Astrocyte (in vitro differentiated cells and primary cell): ENCODE measurements around the gene STOX1. TPM values are rescaled to one million over a fixed set of nuclear protein-coding genes. Genes with fewer than 3 reads are reported as not detected.

ENCODE experiments used
- DNase-seq: peaks from one replicate; pipeline ENCODE4 v3.0.0-alpha.2; 2010; ENCODE audit warnings: low read depth
- FAIRE-seq: peaks from 2 replicates; lab custom pipeline; 2011; peaks lifted over from hg19 to GRCh38; lab: Jason Lieb, UNC
- H2AFZ ChIP-seq: 2 replicates; pipeline ENCODE4 v1.6.0; 2012; ENCODE audit warnings: low read depth, low read length, inconsistent platforms
- H3K27ac ChIP-seq: 2 replicates; pipeline ENCODE4 v1.5.1; 2011; ENCODE audit warnings: low read depth, low read length, inconsistent platforms
- H3K27me3 ChIP-seq: 2 replicates; pipeline ENCODE4 v1.6.0; 2011; ENCODE audit warnings: low read length, inconsistent platforms; ENCODE audit not compliant: insufficient read depth
- H3K36me3 ChIP-seq: 2 replicates; pipeline ENCODE4 v1.5.1; 2011; ENCODE audit warnings: low read length, inconsistent platforms; ENCODE audit not compliant: insufficient read depth
- H3K4me1 ChIP-seq: 2 replicates; pipeline ENCODE4 v1.5.1; 2011; ENCODE audit warnings: low read length, inconsistent platforms; ENCODE audit not compliant: insufficient read depth
- H3K4me2 ChIP-seq: 2 replicates; pipeline ENCODE4 v1.6.0; 2012; ENCODE audit warnings: low read length, inconsistent platforms
- H3K4me3 ChIP-seq: 2 replicates; pipeline ENCODE4 v1.5.1; 2011; ENCODE audit warnings: low read depth, mild to moderate bottlenecking, low read length, inconsistent platforms; ENCODE audit not compliant: insufficient read depth
- H3K79me2 ChIP-seq: 2 replicates; pipeline ENCODE4 v1.6.0; 2012; ENCODE audit warnings: mild to moderate bottlenecking, low read length, inconsistent platforms; ENCODE audit not compliant: insufficient read depth
- H3K9ac ChIP-seq: 2 replicates; pipeline ENCODE4 v1.6.0; 2012; ENCODE audit warnings: mild to moderate bottlenecking, low read length, inconsistent platforms
- H3K9me3 ChIP-seq: 2 replicates; pipeline ENCODE4 v1.5.1; 2012; ENCODE audit warnings: low read depth, mild to moderate bottlenecking, low read length, inconsistent platforms; ENCODE audit not compliant: insufficient read depth
- H4K20me1 ChIP-seq: 2 replicates; pipeline ENCODE4 v1.6.0; 2012; ENCODE audit warnings: low read length, inconsistent platforms; ENCODE audit not compliant: insufficient read depth
- H3K27ac Mint-ChIP-seq: one replicate; pipeline ENCODE4 v1.8.0; 2021; ENCODE audit warnings: mild to moderate bottlenecking, mixed read lengths; ENCODE audit not compliant: unreplicated experiment
- H3K27me3 Mint-ChIP-seq: one replicate; pipeline ENCODE4 v1.8.0; 2021; ENCODE audit warnings: low read depth, mixed read lengths; ENCODE audit not compliant: unreplicated experiment
- H3K36me3 Mint-ChIP-seq: one replicate; pipeline ENCODE4 v1.8.0; 2021; ENCODE audit warnings: low read depth, mixed read lengths; ENCODE audit not compliant: unreplicated experiment
- H3K4me1 Mint-ChIP-seq: one replicate; pipeline ENCODE4 v1.8.0; 2021; ENCODE audit warnings: low read depth, mixed read lengths; ENCODE audit not compliant: unreplicated experiment
- H3K4me3 Mint-ChIP-seq: one replicate; pipeline ENCODE4 v1.8.0; 2021; ENCODE audit warnings: mild to moderate bottlenecking, moderate library complexity, mixed read lengths; ENCODE audit not compliant: unreplicated experiment
- H3K9me3 Mint-ChIP-seq: one replicate; pipeline ENCODE4 v1.8.0; 2021; ENCODE audit warnings: mild to moderate bottlenecking, mixed read lengths; ENCODE audit not compliant: unreplicated experiment
- CTCF ChIP-seq: IDR thresholded peaks from 2 replicates; pipeline ENCODE4 v1.5.1; 2011; ENCODE audit warnings: low read depth, mild to moderate bottlenecking, inconsistent platforms, low read length, moderate library complexity; ENCODE audit not compliant: insufficient read depth
- EZH2 ChIP-seq: IDR thresholded peaks from 2 replicates; pipeline ENCODE4 v1.6.1; 2012; ENCODE audit warnings: mild to moderate bottlenecking, low read length, inconsistent platforms; ENCODE audit not compliant: insufficient read depth
- total RNA-seq: library from RNA; stranded (reverse); gene quantifications from 2 replicates; pipeline ENCODE4 v1.2.1, GENCODE V29; 2021

STOX1 gene
- total RNA-seq, 1 donor from 2014 or later: 0.25 TPM

GRCh38 chr10:68811314-68812009, 15.9 kb upstream of the STOX1 start:
- Histone ChIP-seq H3K27ac (no peak overlapping the region), H3K4me1 (no peaks in the 10 kb centered on the region), H3K9me3 (no peaks in the 10 kb centered on the region), H3K4me2 (no peak overlapping the region), H3K9ac (no peak overlapping the region), H2AFZ (no peak overlapping the region), H3K79me2 (no peaks in the 10 kb centered on the region), H3K36me3 (no peaks in the 10 kb centered on the region), H3K4me3 (no peak overlapping the region), H4K20me1 (no peaks in the 10 kb centered on the region), H3K27me3 (no peaks in the 10 kb centered on the region)
- Mint-ChIP-seq H3K27ac (no peak overlapping the region), H3K9me3 (no peaks in the 10 kb centered on the region), H3K36me3 (peaks cover 2% of the 10 kb centered on the region), H3K4me3 (no peak overlapping the region), H3K4me1 (no peaks in the 10 kb centered on the region), H3K27me3 (peaks cover under 1% of the 10 kb centered on the region)
- TF ChIP-seq CTCF: no peak
- no peak for TF ChIP-seq EZH2
- DNase-seq (no peak), FAIRE-seq (no peak)

- FAIRE-seq (no peak), DNase-seq (no peak)
- H3K27ac ChIP-seq: no peak overlapping the region
- H3K9me3 Mint-ChIP-seq: no peaks in the 10 kb centered on the region
- TF ChIP-seq CTCF (no peak), EZH2 (no peak)
- H3K4me3 ChIP-seq: no peak overlapping the region
- H3K4me1 ChIP-seq: no peaks in the 10 kb centered on the region
- H3K27me3 Mint-ChIP-seq: peaks cover 3% of the 10 kb centered on the region
- H3K27ac Mint-ChIP-seq: no peak overlapping the region
- no peak overlapping the region for H3K4me3 Mint-ChIP-seq
- no peaks in the 10 kb centered on the region for H3K4me1 Mint-ChIP-seq
- no peak overlapping the region for H3K9ac ChIP-seq
- H3K79me2 ChIP-seq: no peaks in the 10 kb centered on the region
- H4K20me1 ChIP-seq: no peaks in the 10 kb centered on the region
- no peaks in the 10 kb centered on the region for H3K36me3 ChIP-seq
- H2AFZ ChIP-seq: no peak overlapping the region
- peaks cover 2% of the 10 kb centered on the region for H3K36me3 Mint-ChIP-seq
- no peaks in the 10 kb centered on the region for H3K27me3 ChIP-seq
- no peaks in the 10 kb centered on the region for H3K9me3 ChIP-seq
- H3K4me2 ChIP-seq: no peak overlapping the region
Observed at GRCh38 chr10:68812420-68812819, 14.9 kb upstream of the STOX1 start.

- FAIRE-seq (no peak), DNase-seq (no peak)
- Mint-ChIP-seq H3K9me3 (no peaks in the 10 kb centered on the region), H3K4me1 (no peaks in the 10 kb centered on the region), H3K27me3 (peaks cover 3% of the 10 kb centered on the region), H3K36me3 (peaks cover 2% of the 10 kb centered on the region), H3K4me3 (no peak overlapping the region), H3K27ac (no peak overlapping the region)
- no peaks in the 10 kb centered on the region for H4K20me1 ChIP-seq
- no peak overlapping the region for H3K27ac ChIP-seq
- no peaks in the 10 kb centered on the region for H3K79me2 ChIP-seq
- H3K9me3 ChIP-seq: no peaks in the 10 kb centered on the region
- no peaks in the 10 kb centered on the region for H3K36me3 ChIP-seq
- H3K9ac ChIP-seq: no peak overlapping the region
- no peak overlapping the region for H3K4me3 ChIP-seq
- H3K4me2 ChIP-seq: no peak overlapping the region
- no peaks in the 10 kb centered on the region for H3K4me1 ChIP-seq
- H3K27me3 ChIP-seq: no peaks in the 10 kb centered on the region
- no peak for TF ChIP-seq EZH2
- TF ChIP-seq CTCF: no peak
- H2AFZ ChIP-seq: no peak overlapping the region
Observed at GRCh38 chr10:68813559-68813958, 13.8 kb upstream of the STOX1 start.
